ENCODE data around the gene SLC25A31.

Gene SLC25A31

GRCh38 chr4:127730142-127730913 is at the start of gene SLC25A31:
SLC25A31 (plus strand) TSS chr4:127730400; CDS start chr4:127730546, 146 bp downstream.
- Histone ChIP-seq H3K36me3 (ENCODE audit: insufficient read depth, low read length) (peaks cover 4% of the 10 kb centered on the region; the same call in 1 of the 2 replicates), H3K27ac (no peak within 1 kb of the TSS), H3K9ac (ENCODE audit: insufficient read length) (no peak within 1 kb of the TSS), H3K9me3 (ENCODE audit: low read depth, low read length) (no peaks in the 10 kb centered on the region), H3K4me3 (no peak within 1 kb of the TSS)
- no peak for DNase-seq (ENCODE audit: low read depth, low spot score)
- no peak for TF ChIP-seq FOXP2 (optimal IDR thresholded peaks at IDR 0.05; ENCODE audit: control extremely low read depth, extremely low read length, insufficient read depth)
- TF ChIP-seq POLR2AphosphoS5 (IDR thresholded peaks at IDR 0.05; ENCODE audit: borderline replicate concordance, low read depth, low read length) = no peak
- no peak for TF ChIP-seq EZH2 (IDR thresholded peaks at IDR 0.05)

DNA sequence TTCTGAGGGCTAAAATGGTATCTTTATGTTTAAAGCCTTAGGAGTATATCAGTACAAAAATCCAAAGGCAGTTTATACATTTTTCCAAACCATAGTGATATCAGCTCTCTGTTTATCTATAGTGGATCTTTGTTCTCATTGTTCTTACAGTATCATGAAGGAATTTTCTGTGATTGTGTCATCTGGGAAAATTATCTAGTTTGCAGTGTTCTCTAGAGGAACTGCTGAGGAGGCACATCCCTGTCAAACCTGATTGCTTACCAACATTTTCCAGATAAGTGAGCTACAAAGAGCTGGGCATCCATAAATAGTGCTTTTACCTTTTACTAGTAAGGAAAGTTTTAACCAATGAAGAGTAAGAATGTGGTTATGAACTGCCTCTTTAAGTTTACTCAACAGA is 44.9 kb upstream of the SLC25A31 start:
- no peak for DNase-seq (ENCODE audit: low read depth, low spot score)
- Histone ChIP-seq H3K27ac (no peak overlapping the region), H3K4me3 (no peak overlapping the region), H3K9ac (ENCODE audit: insufficient read length) (no peak overlapping the region), H3K36me3 (ENCODE audit: insufficient read depth, low read length) (peaks cover 12% of the 10 kb centered on the region), H3K9me3 (ENCODE audit: low read depth, low read length) (no peaks in the 10 kb centered on the region)
- no peak for TF ChIP-seq POLR2AphosphoS5 (IDR thresholded peaks at IDR 0.05; ENCODE audit: borderline replicate concordance, low read depth, low read length)
- no peak for TF ChIP-seq FOXP2 (optimal IDR thresholded peaks at IDR 0.05; ENCODE audit: control extremely low read depth, extremely low read length, insufficient read depth)
- no peak for TF ChIP-seq EZH2 (IDR thresholded peaks at IDR 0.05)

DNA sequence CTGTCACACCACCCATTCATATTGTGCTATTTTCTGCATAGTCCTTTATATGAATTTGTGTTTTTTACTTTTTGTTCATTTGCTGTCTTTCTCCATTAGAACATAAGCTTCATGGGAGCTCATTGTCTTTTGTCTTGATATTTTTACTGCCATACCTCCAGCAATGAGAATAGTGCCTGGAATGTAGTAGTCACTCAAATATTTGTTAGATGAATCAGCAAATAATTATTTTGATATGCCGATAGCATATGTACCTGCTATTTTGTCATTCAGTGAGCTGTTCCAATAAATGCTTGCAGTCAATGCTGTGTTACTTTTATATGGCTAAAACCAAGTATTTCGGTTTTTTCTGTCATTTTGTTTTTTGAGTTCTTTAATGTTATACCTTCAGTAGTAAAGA is 43.5 kb upstream of the SLC25A31 start:
- no peak overlapping the region for H3K27ac ChIP-seq
- no peak overlapping the region for H3K9ac ChIP-seq (ENCODE audit: insufficient read length)
- H3K4me3 ChIP-seq = no peak overlapping the region
- TF ChIP-seq FOXP2 (optimal IDR thresholded peaks at IDR 0.05; ENCODE audit: control extremely low read depth, extremely low read length, insufficient read depth) (no peak), POLR2AphosphoS5 (IDR thresholded peaks at IDR 0.05; ENCODE audit: borderline replicate concordance, low read depth, low read length) (no peak), EZH2 (IDR thresholded peaks at IDR 0.05) (no peak)
- DNase-seq (ENCODE audit: low read depth, low spot score) = no peak
- H3K9me3 ChIP-seq (ENCODE audit: low read depth, low read length) = no peaks in the 10 kb centered on the region
- H3K36me3 ChIP-seq (ENCODE audit: insufficient read depth, low read length) = peaks cover 12% of the 10 kb centered on the region

GRCh38 chr4:127687580-127687979 is 42.6 kb upstream of the SLC25A31 start:
- DNase-seq (ENCODE audit: low read depth, low spot score) = no peak
- no peak overlapping the region for H3K9ac ChIP-seq (ENCODE audit: insufficient read length)
- no peak overlapping the region for H3K4me3 ChIP-seq
- no peak overlapping the region for H3K27ac ChIP-seq
- H3K36me3 ChIP-seq (ENCODE audit: insufficient read depth, low read length) = peaks cover 12% of the 10 kb centered on the region
- TF ChIP-seq FOXP2 (optimal IDR thresholded peaks at IDR 0.05; ENCODE audit: control extremely low read depth, extremely low read length, insufficient read depth) (no peak), POLR2AphosphoS5 (IDR thresholded peaks at IDR 0.05; ENCODE audit: borderline replicate concordance, low read depth, low read length) (no peak), EZH2 (IDR thresholded peaks at IDR 0.05) (no peak)
- H3K9me3 ChIP-seq (ENCODE audit: low read depth, low read length) = no peaks in the 10 kb centered on the region

GRCh38 chr4:127698789-127699200 is 31.4 kb upstream of the SLC25A31 start:
- DNase-seq (ENCODE audit: low read depth, low spot score) = no peak
- TF ChIP-seq EZH2 (IDR thresholded peaks at IDR 0.05) (no peak), FOXP2 (optimal IDR thresholded peaks at IDR 0.05; ENCODE audit: control extremely low read depth, extremely low read length, insufficient read depth) (no peak), POLR2AphosphoS5 (IDR thresholded peaks at IDR 0.05; ENCODE audit: borderline replicate concordance, low read depth, low read length) (no peak)
- Histone ChIP-seq H3K9me3 (ENCODE audit: low read depth, low read length) (no peaks in the 10 kb centered on the region), H3K4me3 (no peak overlapping the region), H3K9ac (ENCODE audit: insufficient read length) (no peak overlapping the region), H3K36me3 (ENCODE audit: insufficient read depth, low read length) (0 out of 2 replicates have a peak, but pooled peaks cover 3% of the 10 kb centered on the region), H3K27ac (no peak overlapping the region)

- TF ChIP-seq FOXP2 (optimal IDR thresholded peaks at IDR 0.05; ENCODE audit: control extremely low read depth, extremely low read length, insufficient read depth) = no peak
- TF ChIP-seq EZH2 (IDR thresholded peaks at IDR 0.05) = no peak
- TF ChIP-seq POLR2AphosphoS5 (IDR thresholded peaks at IDR 0.05; ENCODE audit: borderline replicate concordance, low read depth, low read length) = no peak
- Histone ChIP-seq H3K4me3 (no peak overlapping the region), H3K36me3 (ENCODE audit: insufficient read depth, low read length) (peaks cover 25% of the 10 kb centered on the region), H3K9me3 (ENCODE audit: low read depth, low read length) (no peaks in the 10 kb centered on the region), H3K27ac (no peak overlapping the region), H3K9ac (ENCODE audit: insufficient read length) (no peak overlapping the region)
- DNase-seq (ENCODE audit: low read depth, low spot score) = no peak
These were observed 21.2 kb upstream of the SLC25A31 start for GRCh38 chr4:127708985-127709384.

DNA sequence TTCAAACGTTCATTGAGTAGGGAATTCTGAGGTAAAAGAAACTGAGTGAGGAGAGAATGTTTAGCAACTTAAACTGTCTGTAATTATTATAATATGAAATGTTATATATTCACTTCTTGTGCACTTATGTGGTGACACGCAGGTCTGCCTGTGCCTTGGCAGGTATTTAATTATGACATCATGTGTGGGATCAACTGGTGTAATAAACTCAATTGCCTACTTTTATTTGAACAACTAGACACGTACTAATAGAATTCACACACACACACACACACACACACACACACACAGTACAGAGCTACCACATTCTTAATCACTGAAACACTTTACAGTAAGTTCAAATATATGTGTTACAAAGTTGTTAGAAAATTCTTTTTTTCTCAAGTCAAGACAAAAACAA is 20.7 kb upstream of the SLC25A31 start:
- Histone ChIP-seq H3K36me3 (ENCODE audit: insufficient read depth, low read length) (peaks cover 25% of the 10 kb centered on the region), H3K9me3 (ENCODE audit: low read depth, low read length) (no peaks in the 10 kb centered on the region), H3K4me3 (no peak overlapping the region), H3K27ac (no peak overlapping the region), H3K9ac (ENCODE audit: insufficient read length) (no peak overlapping the region)
- no peak for DNase-seq (ENCODE audit: low read depth, low spot score)
- TF ChIP-seq EZH2 (IDR thresholded peaks at IDR 0.05) (no peak), FOXP2 (optimal IDR thresholded peaks at IDR 0.05; ENCODE audit: control extremely low read depth, extremely low read length, insufficient read depth) (no peak), POLR2AphosphoS5 (IDR thresholded peaks at IDR 0.05; ENCODE audit: borderline replicate concordance, low read depth, low read length) (no peak)

GRCh38 chr4:127731406-127731805 is 1.2 kb downstream of the SLC25A31 start:
- DNase-seq (ENCODE audit: low read depth, low spot score) = no peak
- Histone ChIP-seq H3K9me3 (ENCODE audit: low read depth, low read length) (no peaks in the 10 kb centered on the region), H3K4me3 (no peak overlapping the region), H3K36me3 (ENCODE audit: insufficient read depth, low read length) (peaks cover 4% of the 10 kb centered on the region; the same call in 1 of the 2 replicates), H3K27ac (no peak overlapping the region), H3K9ac (ENCODE audit: insufficient read length) (no peak overlapping the region)
- TF ChIP-seq FOXP2 (optimal IDR thresholded peaks at IDR 0.05; ENCODE audit: control extremely low read depth, extremely low read length, insufficient read depth) (no peak), POLR2AphosphoS5 (IDR thresholded peaks at IDR 0.05; ENCODE audit: borderline replicate concordance, low read depth, low read length) (no peak), EZH2 (IDR thresholded peaks at IDR 0.05) (no peak)

Data from SK-N-MC (cell line).